GM19193 (cell line): Measurements from ENCODE around the gene CALN1.

Experiments
- POLR2A ChIP-seq: IDR thresholded peaks from 4 replicates; pipeline ENCODE4 v1.6.1; 2011; ENCODE audit not compliant: insufficient read depth, insufficient read length; ENCODE audit errors: extremely low read depth

CALN1 gene

GRCh38 chr7:72298912-72299311 is 113.2 kb downstream of the CALN1 start:
- TF ChIP-seq POLR2A, result no peak

GRCh38 chr7:72298091-72298490 is 114.0 kb downstream of the CALN1 start:
- no peak for TF ChIP-seq POLR2A

GRCh38 chr7:72297636-72298035 is 114.5 kb downstream of the CALN1 start:
- no peak for TF ChIP-seq POLR2A

DNA sequence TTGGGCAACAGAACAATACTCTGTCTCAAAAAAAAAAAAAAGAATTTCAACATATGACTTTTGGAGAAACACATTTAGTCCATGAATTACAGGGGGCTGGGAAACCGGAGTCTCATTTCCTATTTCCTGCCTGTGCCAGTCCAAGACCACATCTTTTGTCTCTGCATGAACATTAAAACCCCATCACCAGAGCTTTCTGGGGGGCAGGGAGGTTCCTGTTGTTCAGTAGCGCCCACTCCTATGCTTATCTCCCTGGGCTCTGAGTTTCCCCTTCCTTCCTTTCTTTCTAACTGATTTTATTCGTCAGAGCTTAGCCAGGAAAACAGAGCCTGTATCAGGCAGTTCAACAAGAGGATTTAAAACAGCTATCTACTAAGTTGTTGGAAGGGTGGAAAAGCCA is 119.3 kb downstream of the CALN1 start:
- TF ChIP-seq POLR2A, result no peak

- TF ChIP-seq POLR2A, result no peak
Observed at GRCh38 chr7:72292118-72292517, 120.0 kb downstream of the CALN1 start.

- no peak for TF ChIP-seq POLR2A
Observed at GRCh38 chr7:72286519-72286918, 125.6 kb downstream of the CALN1 start.

GRCh38 chr7:72283309-72283708 is 128.8 kb downstream of the CALN1 start:
- no peak for TF ChIP-seq POLR2A

DNA sequence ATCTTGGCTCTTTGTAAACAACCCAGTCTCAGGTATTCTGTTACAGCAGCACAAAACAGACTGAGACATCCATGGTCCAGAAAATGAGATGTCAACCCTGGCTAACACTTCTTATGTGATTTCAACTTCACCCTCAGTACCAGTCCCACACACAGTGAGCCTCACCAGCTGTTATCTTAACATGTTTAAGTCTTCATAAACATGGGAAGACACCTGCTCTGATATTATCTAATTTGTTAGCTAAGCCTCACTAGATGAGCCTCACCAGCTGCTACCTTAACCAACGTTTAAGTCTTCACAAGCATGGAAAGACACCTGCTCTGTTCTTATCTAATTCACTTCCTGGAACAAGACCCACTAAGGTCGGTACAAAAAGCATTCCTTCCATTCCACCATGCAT is 130.8 kb downstream of the CALN1 start:
- TF ChIP-seq POLR2A, result no peak

DNA sequence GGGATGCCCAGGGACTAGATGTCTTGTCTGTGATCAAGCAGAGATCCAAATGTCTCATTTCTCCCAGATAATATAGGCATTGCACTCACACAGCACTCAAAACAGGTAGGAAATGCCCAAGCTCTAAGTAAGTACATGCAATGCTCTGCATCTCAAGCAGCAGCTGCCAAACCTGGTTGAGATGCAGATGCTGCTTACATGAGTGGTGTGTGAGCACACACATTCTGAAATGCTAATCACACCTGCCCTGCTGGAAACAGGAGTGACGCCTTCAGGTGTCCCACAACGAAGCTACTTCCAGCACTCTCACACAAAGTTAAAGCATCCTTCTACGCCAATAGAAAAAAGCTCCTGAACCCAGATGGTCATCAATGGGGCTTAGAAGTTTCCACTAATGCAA is 132.9 kb downstream of the CALN1 start:
- TF ChIP-seq POLR2A, result no peak

GRCh38 chr7:72278550-72278949 is 133.6 kb downstream of the CALN1 start:
- no peak for TF ChIP-seq POLR2A

DNA sequence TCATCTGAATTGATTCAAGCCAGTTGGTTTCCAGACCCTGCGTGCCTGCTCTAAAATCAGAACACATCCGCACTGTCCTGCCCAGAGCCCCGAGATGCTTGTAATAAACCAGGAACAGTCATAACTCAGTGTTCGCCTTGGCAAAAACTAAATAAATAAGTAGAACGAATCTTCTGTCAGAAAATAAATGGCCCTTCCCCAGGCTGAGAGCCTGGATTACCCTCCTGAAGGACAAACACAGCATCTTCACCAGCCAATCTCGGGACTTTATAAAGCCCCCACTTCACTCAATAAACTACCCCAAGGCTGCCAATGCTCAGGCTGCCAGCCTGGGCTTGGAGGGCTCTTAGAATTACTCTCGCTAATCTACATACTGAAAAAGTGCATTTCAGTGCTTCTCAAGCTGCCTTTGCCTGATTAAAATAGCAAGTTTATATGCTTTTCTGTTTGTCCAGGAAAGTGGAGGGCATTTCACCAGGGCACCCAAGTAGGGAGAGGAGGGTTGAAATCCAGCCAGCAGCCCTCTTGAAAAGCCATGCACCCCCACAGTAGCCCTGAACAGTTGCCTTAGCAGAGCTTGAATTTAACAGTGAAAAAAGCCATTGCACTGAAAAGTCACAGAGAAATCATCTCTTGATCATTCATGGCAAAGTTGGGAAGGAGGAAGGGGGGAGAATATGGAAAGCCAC is 136.6 kb downstream of the CALN1 start:
- TF ChIP-seq POLR2A, result no peak

DNA sequence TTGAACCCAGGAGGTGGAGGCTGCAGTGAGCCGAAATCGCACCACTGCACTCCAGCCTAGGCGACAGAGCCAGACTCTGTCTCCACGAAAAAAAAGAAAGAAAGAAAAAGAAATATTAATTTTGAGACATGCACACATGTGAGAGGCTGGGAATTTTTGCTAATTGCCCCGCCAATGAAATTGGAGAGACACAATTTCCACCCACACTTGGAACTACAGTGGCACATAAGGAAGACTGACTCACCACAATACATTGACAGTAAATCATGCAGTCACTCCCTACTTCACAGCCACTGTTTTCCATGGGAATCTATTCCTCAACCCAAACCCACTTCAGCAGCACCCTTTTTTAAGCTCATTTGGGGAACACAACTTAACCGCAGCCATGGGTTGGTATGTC is 139.7 kb downstream of the CALN1 start:
- no peak for TF ChIP-seq POLR2A

DNA sequence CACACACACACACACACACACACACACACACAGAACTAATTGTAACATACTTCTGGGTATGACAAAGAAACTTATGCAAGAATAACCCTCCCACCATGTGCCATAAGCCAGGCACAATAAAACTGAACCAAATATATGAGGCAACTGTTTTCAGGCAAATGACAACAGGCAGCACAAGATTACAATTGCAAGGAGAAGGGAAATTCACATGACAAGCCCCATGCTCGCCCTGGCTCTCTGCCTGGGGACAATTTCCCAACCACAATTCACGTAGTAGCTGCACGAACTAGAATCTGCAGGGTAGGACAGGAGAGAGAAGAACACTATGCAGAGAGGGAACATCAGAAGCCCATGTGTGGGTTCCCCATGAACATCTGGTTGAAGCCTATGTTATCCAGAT is 143.3 kb downstream of the CALN1 start:
- no peak for TF ChIP-seq POLR2A

GRCh38 chr7:72268090-72268489 is 144.0 kb downstream of the CALN1 start:
- no peak for TF ChIP-seq POLR2A

DNA sequence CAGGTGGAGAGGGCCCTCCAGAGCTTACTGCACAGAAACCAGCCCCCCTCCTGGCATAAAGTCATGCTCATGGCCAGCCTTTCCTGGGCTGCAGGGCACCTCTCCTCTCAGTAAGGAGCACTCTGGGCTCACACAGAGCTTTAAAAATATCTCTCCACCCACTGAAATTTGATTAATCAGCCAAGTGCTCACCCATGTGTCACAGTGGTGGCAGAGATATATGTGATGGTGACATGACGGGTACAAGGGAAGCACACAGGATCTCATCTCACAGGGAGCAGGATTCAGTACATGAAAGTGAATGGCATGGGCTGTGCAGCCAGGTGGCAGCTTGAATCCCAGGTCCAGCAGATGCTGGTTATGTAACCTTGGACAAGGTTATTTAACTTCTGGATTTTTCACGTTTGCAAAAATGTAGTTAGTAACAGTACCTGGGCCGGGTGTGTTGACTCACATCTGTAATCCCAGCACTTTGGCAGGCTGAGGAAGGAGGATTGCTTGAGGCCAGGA is 144.8 kb downstream of the CALN1 start:
- no peak for TF ChIP-seq POLR2A

DNA sequence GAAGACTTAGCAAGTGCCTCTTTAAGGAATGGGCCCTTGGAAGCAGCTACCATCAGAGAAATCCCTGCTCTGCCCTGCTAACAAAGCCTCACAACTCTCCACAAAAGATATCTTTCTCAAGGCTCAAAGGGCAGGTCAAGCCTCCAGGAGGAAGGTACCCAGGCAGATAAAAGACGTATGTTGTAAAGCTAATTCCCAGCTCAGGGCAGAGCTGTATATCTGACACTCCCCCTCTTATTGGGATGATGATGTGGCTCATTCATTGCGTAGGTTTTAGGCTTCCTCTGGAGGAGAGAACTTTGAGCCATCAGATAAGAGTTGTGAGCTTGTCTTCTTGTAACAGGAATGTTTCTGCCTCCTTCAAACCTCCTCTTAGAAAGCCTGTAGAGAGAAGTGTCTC is 145.4 kb downstream of the CALN1 start:
- no peak for TF ChIP-seq POLR2A
